Activated CD4-positive, alpha-beta T cell treated with anti-CD3 and anti-CD28 coated beads, Interleukin-2, amount 50 U/mL, for 4 hours (primary cell): ENCODE data around the gene MIPEP.

Experiments
- DNase-seq, 2 experiments: peaks; one replicate each; pipeline ENCODE4 v3.0.0-alpha.2; 2020

MIPEP gene

DNA sequence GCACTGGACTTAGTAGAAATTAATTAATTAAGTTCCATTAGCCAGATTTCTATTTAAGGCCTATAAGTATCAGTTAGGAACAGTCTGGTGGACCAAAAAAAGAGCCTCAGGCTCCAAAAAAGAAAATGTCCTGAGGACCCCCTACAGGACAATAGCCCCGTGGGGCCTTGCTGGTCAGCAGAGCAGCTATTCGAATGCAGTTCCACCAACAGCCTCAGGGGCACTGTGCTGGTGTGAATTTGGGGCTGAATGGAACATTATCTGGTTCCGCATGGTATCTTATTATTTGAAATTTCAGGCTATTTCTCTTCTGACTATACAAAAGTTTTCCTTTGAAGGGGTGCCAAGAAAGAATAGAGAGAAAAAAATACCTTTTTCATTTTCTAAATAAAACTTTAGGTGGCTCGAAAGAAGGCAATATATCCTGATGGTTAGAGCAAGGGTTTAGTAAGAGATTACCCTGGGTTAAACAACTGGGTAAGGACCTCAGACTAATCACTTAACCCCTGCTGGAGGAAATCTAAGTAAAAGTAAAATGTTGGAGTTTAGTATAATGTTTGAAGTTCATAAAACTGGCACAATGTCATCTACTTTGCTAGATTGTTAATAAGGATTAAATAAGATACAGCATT is 147.2 kb downstream of the MIPEP start:
- DNase-seq, result no peak

DNA sequence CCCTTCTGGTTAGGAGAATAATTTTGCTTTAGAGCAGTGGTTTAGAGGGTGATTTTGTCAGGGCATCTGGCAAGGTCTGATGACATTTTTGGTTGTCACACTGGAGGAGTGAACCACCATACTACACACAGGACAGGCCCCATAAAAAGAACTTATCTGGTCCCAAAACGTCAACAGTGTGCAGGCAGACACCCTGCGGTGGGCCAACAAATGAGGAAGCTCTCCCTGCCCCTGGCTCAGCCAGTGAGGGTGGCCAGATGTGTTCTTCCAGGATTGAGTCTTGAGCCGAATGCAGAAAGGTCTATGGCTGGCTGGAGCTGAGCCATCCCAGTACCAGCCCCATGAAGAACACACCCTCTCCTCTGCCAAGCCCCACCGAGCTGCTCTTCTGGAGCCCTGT is 149.2 kb downstream of the MIPEP start:
- DNase-seq, result no peak

DNA sequence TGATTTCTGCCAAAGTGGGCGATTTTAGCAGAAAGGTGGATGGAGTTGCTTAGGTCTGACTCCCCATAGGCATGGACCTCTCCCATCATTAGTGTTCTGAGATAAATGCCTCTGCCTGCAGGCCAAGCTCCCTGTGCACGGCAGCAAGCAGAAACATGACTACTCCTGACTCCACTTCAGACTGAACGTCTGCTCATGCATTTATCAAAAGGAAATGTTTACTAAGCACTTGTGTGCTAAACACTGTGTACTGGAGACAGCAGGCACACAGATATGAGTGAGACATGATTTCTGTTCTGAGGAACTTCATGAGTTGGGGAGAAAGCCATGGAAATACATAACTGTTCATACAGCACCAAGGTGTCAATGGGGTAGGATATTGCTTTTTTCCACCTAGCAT is 149.6 kb downstream of the MIPEP start:
- DNase-seq, result no peak

DNA sequence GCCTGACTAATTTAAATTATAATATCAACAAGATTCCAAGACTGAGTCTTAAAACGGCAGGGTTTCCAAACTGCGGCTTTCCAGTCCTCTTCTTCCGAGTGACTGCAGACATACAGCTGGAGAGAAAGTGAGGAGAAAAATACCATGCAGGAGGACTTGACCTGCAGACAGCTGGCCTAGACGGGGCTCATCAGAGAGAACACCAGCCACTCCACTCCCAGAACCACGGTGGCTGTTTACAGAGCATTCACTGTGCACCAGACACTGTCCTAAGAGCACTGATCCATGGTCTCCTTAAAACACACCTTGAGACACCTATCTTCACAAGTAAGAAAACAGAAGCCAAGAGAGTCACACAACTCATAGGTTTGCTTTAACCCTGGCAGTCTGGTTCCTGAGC is 152.7 kb downstream of the MIPEP start:
- DNase-seq, result no peak

DNA sequence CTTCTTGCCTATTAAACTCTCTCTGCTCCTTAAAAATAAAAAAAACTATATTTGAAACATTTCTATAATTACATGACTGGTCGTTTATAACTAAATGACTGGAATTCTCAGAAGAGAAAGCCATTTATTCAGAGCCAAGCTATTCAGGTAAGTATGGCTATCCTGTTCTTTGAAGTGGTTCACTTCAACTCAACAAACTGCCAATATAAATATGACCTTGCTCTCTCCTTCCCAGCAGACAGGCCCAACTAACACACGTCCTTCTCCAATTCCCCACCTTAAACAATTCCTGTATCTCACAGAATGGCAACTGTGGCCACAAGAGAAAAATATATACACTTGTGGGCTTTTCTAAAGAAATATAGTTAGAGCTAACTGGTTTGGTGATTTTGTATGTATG is 153.9 kb downstream of the MIPEP start:
- DNase-seq, result no peak

DNA sequence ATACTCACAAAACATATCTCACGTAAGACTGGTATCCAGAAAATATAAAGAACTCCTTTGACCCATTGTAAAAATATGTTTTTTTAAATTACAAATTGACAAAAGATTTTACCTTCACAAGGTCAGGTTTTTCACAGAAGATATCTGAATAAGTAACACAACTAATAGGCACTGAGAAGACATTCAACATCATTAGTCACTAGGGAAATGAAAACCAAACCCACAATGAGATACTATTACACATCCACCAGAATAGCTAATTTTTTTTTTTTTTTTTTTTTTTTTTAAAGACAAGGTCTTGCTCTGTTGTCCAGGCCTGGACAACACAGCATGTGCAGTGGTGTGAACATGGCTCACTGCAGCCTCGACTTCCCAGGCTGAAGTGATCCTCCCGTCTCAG is 157.5 kb downstream of the MIPEP start:
- DNase-seq, result no peak

DNA sequence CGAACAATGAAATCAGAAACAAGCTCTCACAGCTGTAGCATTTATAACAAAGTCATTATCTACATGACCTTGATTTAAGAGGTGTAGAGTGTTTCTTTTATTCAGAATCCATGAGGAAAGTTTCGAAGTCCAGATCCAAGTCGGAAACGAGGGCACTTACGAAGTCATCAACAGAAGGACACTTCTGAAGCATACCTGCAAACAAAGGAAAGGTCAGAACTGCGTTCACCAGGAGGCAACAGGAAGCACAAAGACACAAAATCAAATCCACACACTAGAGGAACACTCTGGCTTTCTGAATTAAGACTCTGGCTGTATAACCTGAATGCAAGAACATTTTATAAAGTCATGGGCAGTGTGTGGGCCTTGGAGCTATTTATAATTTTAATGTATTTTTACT is 158.9 kb downstream of the MIPEP start:
- no peak for DNase-seq

DNA sequence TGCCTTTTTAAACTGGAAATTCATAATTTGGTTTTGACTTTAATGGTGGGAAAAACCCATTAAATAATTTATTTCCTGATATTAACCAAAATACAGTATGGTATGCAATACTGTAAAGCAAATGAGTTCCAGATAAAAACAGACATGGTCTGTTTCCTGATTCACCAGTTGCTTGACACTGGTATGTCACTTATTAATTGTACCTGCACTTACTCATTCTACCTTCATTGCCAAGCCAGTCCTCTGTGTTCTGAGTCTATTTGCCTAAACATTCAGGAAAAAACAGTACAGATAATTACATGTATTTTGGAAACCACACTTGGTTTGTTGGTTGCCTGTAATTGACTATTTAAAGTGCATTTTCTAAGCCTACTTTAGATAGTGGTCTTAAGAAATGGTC is 159.7 kb downstream of the MIPEP start:
- no peak for DNase-seq

DNA sequence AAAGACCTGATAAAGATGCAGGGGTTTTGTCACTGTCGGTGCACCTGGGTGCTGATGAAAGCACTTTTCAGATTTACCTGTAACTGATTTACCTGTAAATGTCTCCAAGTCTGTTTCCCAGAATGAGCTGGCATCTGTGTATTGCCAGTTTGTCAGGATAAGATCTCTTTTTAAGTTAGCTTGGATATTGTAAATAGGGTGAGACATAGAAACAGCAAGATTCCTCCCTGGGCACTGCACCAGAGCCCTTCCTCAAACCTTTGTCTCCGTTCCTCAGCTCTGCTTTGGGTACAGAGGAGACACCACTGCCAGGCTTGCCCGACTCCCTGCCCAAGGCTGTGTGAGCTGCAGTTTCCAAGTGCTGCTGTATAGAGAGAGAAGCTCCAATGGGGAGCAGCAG is 160.4 kb downstream of the MIPEP start:
- DNase-seq, result no peak

DNA sequence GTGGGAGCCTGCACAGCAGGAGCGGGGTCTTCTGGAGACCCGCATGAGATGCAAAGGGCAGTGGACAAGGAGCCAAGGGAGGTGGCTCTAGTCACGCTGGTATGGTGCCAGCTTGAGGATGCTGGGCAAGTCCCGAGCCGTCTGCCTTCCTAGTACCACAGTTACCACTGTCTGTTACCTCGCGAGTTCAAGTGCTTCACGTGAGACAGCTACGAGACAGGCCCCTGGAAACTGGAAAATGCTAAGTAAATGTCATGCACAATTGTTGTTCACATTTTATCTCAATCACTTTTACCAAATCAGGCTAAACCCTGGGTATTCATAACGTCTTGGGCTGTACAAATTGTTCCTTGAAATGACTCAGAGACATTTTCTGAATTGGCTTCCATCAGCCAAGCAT is 163.3 kb downstream of the MIPEP start:
- no peak for DNase-seq

DNA sequence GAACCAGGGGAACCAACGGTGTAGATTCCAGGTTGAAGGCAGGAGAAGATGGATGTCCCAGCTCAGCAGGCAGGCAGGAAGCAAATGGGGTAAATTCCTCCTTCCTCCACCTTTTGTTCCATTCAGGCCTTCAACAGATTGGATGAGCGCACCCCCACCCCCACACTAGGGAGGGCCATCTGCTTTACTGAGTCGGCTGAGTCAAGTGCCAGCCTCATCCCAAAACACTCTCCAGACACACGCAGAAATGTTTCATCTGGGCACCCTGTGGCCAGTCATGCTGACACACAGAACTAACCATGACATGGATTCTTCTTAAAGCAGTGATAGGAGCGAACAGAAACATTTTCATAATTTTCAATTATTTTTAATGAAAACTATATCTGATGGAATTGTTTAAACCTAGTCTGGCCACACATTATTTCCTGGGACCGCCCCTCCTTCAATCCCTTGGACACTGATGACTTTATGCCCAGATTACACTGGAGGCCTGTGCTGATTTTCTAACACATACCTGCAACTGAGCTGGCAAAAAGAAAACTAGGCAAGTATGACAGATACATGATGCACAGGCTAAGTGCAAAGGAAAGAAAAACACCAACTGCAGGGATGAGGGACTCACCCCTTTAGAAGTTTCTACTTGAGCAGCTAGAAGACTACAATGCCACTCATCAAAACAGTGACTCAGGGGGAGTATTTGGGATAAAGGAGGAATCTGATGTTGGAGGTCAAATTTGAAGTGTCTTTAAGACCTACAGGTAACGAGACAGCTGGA is 164.8 kb downstream of the MIPEP start:
- no peak for DNase-seq

DNA sequence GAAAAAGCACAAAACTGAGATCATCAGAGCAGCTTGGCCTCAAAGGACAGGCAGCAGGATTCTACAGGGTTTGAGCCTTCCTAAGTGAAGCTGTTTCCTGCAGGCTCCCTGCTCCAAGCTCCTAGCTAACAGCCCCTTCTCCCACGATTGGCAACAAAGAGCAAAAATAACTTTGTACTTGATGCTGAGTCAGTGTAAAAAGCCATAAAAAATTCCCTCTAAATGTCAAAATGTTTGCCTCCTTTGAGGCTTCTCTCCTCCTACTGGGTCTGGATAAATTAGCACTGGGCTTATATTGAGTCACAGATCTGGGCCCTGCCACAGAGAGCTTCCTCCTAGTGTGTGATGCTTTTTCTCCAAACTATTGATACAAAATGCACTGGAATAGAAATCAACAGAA is 165.7 kb downstream of the MIPEP start:
- DNase-seq, result no peak

DNA sequence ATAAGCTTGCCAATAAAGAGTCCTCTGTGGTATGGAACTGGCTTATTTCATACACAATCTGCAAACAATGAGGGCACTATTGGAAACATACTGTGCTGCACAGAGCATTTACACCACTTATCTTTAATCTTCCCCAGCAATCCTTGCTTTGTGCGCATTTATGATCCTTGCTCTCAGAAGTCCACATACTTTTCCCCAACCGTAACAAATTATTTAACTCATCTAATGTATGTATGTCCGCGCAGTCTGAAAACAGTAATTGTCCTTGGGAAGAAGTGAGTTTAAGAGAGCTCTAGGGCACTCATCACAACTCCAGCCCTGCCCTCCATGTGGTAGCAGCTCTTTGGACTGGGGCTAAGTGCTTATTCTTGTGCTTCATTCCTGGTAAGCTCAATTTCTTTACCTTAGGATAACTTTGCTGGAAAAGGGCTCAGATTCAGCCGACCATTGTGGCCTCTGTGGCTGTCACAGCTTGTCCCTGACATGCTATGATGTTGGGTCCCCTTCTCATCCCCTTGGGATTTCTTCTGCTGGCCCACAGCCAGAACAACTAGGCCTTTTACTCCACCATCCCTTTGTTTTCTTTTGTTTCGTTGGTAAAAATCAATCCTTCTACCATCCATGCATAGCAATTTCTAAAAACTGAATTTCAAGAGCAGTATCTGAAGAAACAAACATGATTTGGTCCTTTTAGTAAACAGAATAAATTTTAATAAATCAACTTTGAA is 166.3 kb downstream of the MIPEP start:
- DNase-seq, result no peak

DNA sequence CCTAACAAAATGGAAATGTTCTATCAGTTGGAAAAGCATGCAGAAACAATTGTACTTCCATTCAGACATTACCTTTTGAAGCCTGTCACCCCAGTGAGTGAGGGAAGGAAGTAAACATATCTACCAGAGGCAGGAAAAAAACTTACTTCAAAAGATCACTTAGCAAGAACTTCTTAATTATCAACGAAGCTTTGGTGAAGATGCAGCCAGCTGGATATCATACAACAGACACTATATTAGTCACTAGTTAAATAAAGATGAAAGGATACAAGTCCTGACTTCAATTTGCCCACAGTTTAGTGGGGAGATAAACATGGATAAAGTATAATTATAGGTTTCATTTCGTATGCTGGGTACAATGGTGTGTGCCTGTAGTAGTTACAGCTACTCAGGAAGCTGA is 170.2 kb downstream of the MIPEP start:
- DNase-seq, result no peak

DNA sequence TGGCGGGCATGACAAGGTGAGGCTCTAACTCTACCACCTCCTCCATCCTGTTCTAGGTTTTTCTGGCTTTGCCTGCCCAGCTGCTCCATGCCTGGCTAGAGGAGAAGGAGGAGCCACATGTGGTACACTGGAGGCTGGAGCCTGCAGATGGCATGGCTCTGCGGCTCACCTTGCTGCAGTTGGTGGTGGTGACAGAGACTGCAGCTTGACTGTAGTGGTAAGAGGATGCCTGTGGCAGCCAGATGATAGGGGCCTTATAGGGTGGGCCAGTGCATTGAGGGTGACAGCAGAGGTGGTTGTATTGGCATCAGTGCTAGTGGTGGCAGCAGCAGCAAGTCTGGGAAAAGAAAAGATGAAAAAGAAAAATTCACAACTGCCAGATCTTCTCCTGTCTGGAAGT is 172.8 kb downstream of the MIPEP start:
- DNase-seq, result no peak

DNA sequence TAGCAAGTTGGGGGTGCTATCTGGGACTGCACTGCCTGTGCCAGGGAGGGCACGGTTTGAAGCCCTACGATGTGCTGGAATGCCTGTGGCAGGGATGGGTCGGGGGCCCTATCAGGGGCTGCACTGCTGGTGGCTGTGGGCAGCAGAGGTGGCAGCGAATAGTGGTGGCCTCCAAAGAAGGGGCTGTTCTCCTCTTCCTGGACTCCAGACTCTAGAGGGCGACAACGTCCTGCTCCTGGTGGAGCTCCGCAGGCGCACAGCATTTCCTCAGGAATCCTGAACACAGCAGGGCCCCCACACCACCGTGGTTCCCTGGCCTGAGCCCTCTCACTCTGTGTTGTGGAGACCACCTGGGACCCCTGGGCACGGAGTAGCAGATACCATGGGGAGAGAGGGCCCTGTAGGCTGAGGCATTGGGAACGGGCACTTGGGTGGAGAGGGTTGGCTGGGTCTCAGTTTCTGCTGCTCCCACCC is 173.4 kb downstream of the MIPEP start:
- no peak for DNase-seq

DNA sequence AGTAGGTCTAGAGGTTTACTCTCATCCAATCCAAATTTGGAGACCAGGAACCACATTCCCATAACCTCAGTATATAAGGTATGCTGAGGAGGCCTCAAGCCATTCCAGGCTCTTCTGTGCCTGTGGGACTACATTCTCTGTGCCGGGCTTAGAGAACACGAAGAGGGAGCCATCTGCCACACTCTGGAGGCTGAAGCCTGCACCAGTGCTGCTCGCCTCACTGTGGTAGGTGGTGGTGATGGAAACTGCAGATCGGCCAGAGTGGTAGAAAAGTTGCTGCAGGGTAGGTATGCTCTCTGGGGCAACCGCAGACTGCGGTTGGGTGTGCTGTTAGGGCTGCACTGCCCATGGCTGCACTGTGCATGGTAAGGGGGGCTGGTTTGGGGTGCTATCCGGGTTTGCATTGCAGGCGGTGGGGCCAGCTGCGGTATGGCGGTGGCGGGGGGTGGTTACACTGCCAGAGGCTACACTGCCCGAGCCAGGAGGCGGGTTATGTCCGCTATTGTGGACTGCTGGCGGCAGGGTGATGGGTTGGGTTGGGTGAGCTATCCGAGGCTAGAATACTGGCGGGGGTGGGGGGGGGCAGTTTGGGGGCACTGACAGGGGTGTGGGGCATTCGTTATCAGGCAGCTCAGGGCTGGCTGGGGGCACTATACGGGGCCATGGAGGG is 174.0 kb downstream of the MIPEP start:
- DNase-seq, result no peak

DNA sequence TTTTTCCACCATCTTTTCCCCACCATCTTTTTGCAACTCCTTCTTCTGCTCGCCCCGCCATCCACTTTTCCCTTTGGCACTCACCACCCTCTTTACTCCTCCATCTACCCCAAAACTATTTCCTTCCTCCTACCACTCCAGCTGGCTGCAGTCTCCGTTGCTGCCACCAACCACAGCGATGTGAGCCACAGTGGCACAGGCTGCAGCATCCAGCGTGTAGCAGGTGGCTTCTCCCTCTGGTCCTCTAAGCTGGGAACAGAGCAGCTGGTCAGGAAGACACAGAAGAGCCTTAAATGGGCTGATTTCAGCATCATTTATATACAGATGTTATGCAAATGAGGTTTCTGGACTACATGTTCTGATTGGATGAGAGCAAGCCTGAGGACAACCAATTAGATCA is 174.5 kb downstream of the MIPEP start:
- no peak for DNase-seq

DNA sequence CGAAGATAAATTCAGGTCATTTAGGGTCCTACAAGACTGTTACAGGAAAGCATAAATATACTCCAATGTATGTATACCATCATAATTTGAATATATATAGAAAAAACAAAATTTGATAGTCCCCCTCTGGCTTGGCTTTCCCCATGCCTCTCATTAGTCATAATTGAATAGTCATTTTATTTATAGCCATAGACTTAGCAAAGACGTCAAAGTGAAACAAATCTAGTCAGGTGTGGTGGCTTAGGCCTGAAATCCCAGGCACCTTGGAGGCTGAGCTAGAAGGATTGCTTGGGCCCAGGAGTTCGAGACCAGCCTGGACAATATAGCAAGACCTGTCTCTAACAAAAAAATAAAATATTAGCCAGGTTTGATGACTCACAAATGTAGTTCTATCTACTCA is 177.8 kb downstream of the MIPEP start:
- DNase-seq, result no peak

DNA sequence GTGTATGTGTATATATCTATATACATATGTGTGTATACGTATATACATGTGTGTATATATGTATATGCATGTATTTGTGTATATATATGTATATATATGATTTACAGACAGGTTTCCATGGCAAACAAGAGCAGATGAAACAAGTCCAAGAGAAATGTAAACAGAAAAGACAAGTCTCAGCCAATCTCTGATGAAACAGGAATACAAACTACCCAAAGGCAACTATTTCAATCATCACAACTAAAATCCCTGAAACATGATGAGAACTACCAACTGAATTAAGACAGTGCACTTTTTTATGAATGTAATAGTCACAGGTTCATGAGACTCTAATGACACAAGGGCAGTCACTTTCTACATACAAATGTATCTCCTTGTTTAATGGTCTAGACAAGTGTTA is 178.8 kb downstream of the MIPEP start:
- DNase-seq, result no peak

DNA sequence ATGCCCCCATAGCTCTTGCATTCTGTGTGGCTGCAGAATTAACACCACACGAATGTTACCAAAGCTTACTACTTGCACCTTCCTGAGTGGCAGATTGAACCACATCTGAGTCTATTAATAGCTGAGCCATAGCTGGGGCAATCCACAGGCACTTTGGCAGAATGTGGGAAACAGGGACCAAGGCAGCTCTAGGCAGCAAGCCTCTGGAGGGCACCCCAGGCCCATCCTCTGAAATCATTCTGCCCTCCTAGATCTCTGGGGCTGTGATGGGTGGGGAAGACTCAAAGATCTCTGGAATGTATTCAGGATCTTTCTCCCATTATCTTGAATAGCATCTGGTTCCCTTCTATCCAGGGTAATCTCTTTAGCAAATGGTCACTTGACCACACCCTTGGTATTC is 179.7 kb downstream of the MIPEP start:
- no peak for DNase-seq

DNA sequence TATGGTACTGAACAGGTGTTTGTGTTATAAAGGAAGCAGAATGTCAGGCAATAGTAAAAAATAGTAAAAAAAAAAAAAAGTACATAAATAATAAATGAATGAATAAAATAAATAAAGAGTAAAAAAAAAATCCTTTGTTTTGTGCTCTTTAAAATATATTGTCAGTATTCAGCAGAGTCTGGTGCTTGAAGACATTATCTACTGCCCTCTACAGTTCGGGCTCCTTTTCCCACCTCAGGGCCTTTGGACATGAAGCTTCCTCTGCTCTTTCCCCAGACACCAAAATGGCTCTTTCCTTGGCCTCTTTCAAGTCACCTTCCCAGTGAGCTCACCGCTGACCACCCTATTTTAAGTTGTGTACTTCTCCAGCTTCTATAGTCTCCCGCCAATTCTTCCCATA is 181.5 kb downstream of the MIPEP start:
- no peak for DNase-seq

DNA sequence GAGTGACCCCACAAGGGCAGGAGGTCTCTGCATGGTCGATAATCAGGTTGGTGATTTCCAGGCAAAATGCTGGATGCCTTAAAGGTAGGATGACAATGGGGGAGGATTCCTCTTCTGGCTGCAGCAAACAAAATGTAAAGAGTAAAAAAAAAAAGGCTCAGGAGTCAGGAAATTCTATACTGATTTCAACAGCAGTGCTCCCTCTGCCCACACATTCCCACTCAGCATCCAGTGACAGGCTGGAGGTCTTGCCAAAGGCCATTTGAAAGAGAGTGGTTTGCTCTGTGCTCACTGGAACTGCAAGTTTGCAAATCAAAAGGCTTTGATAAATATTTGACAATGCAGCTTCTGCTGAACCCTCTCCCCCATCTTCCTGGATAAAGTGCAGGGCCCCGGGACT is 183.6 kb downstream of the MIPEP start:
- no peak for DNase-seq
